ENCODE measurements around the gene KRT32. TPM values are rescaled to one million over a fixed set of nuclear protein-coding genes. Genes with fewer than 3 reads are reported as not detected.

KRT32 gene
- total RNA-seq, 1 donor from 2014 or later: 0.22 TPM

GRCh38 chr17:41511716-41512115, 44.5 kb upstream of the KRT32 start:
- no peak for DNase-seq
- TF ChIP-seq CTCF (IDR thresholded peaks at IDR 0.05; ENCODE audit: borderline replicate concordance): no peak
- H3K4me3 ChIP-seq: no peak overlapping the region
- H3K36me3 ChIP-seq: no peaks in the 10 kb centered on the region
- no peaks in the 10 kb centered on the region for H3K4me1 ChIP-seq
- H3K9me3 ChIP-seq (replicated peaks): no peaks in the 10 kb centered on the region
- no peak overlapping the region for H3K27ac ChIP-seq (replicated peaks)
- intact Hi-C loops (cut with micrococcal nuclease): no loop called here
- H3K27me3 ChIP-seq (ENCODE audit: low read depth): peaks cover 95% of the 10 kb centered on the region

- intact Hi-C loops (cut with micrococcal nuclease): no loop called here
- TF ChIP-seq CTCF (IDR thresholded peaks at IDR 0.05; ENCODE audit: borderline replicate concordance): no peak
- H3K27ac ChIP-seq (replicated peaks): no peak overlapping the region
These were observed 43.9 kb upstream of the KRT32 start for GRCh38 chr17:41511116-41511515.

GRCh38 chr17:41510251-41511065, 43.3 kb upstream of the KRT32 start:
- Histone ChIP-seq H3K4me3 (no peak overlapping the region), H3K9me3 (replicated peaks) (no peaks in the 10 kb centered on the region), H3K27ac (replicated peaks) (no peak overlapping the region), H3K36me3 (no peaks in the 10 kb centered on the region), H3K4me1 (no peaks in the 10 kb centered on the region), H3K27me3 (ENCODE audit: low read depth) (peaks cover 93% of the 10 kb centered on the region)
- no peak for TF ChIP-seq CTCF (IDR thresholded peaks at IDR 0.05; ENCODE audit: borderline replicate concordance)
- intact Hi-C loops (cut with micrococcal nuclease): no loop called here
- no peak for DNase-seq

More at GRCh38 chr17:41511116-41511515, 43.9 kb upstream of the KRT32 start:
- H3K9me3 ChIP-seq (replicated peaks): no peaks in the 10 kb centered on the region
- no peak for DNase-seq
- H3K27me3 ChIP-seq (ENCODE audit: low read depth): peaks cover 94% of the 10 kb centered on the region
- H3K4me3 ChIP-seq: no peak overlapping the region
- H3K36me3 ChIP-seq: no peaks in the 10 kb centered on the region
- no peaks in the 10 kb centered on the region for H3K4me1 ChIP-seq

- Histone ChIP-seq H3K4me3 (no peak overlapping the region), H3K9me3 (replicated peaks) (no peaks in the 10 kb centered on the region), H3K4me1 (no peaks in the 10 kb centered on the region), H3K36me3 (no peaks in the 10 kb centered on the region), H3K27me3 (ENCODE audit: low read depth) (peaks cover 77% of the 10 kb centered on the region), H3K27ac (replicated peaks) (no peak overlapping the region)
- TF ChIP-seq CTCF (IDR thresholded peaks at IDR 0.05; ENCODE audit: borderline replicate concordance): no peak
- intact Hi-C loops (cut with micrococcal nuclease): no loop called here
- DNase-seq: no peak
These were observed 40.2 kb upstream of the KRT32 start for GRCh38 chr17:41507315-41507880.

- Histone ChIP-seq H3K4me1 (no peaks in the 10 kb centered on the region), H3K27me3 (ENCODE audit: low read depth) (peaks cover 77% of the 10 kb centered on the region), H3K27ac (replicated peaks) (no peak overlapping the region), H3K9me3 (replicated peaks) (no peaks in the 10 kb centered on the region), H3K4me3 (no peak overlapping the region), H3K36me3 (no peaks in the 10 kb centered on the region)
- no peak for TF ChIP-seq CTCF (IDR thresholded peaks at IDR 0.05; ENCODE audit: borderline replicate concordance)
- intact Hi-C loops (cut with micrococcal nuclease): no loop called here
- DNase-seq: no peak
These were observed 38.9 kb upstream of the KRT32 start for GRCh38 chr17:41505809-41506767.
